Stimulated activated CD4-positive, alpha-beta T cell treated with anti-CD3 and anti-CD28 coated beads, Interleukin-15, amount 100 ng/mL, for 1 hour (primary cell): ENCODE measurements around the gene AKR1D1.

ENCODE experiments used
- DNase-seq, 2 donors: peaks; one replicate each; pipeline ENCODE4 v3.0.0-alpha.2; 2020; ENCODE audit warnings: low read depth in 1 of 2, low spot score in 1 of 2

Gene AKR1D1

DNA sequence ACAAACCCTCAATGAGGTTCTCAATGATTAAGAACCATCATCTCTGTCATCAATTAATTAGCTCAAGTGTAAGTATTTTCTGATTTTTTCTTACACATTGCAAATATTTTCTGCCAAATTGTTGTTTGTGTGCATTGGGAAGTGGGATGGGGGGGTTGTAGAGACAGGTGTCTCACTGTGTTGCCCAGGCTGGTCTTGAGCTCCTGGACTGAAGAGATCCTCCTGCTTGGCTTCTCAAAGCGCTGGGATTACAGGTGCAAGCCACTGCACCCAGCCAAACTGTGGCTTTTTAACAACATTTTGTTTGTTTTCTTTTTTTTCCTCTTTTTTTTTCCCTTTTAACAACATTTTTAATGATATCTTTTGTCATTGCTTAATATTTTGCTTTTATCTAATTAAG is 87.5 kb downstream of the AKR1D1 start:
- no peak for DNase-seq

DNA sequence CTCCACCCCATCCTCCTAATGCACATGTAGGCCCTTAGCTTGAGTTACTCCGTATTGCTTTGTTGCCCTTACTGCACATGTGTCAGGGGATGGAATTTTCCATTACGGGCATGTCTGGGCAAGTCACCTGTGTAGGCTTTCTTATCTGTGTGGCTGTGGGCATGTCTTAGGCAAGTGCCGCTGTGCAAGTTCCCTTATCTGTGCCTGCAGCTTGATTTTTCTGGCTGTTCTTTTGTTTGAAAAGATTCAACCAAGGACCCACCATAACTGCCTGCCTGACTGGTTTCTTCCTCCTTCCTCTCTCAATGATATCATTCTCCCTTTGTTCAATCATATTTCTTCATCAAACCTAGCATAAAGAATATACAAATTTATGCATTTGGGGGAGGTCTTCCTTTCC is 88.5 kb downstream of the AKR1D1 start:
- DNase-seq = no peak

DNA sequence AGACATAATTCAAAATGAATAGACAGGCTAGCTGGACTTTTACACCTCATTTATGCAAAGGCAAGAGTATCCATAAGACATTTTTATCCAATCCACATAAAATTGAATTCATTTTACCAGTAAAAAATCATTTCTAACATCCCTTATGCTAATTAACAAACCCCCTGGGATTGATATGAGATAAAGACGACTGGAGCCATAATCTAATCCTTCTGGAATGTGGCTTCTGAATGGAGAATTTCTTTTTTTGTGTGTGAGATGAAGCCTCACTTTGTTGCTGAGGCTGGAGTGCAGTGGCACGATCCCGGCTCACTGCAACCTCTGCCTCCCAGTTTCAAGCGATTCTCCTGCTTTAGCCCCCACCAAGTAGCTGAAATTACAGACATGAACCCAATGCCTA is 90.4 kb downstream of the AKR1D1 start:
- DNase-seq = no peak

DNA sequence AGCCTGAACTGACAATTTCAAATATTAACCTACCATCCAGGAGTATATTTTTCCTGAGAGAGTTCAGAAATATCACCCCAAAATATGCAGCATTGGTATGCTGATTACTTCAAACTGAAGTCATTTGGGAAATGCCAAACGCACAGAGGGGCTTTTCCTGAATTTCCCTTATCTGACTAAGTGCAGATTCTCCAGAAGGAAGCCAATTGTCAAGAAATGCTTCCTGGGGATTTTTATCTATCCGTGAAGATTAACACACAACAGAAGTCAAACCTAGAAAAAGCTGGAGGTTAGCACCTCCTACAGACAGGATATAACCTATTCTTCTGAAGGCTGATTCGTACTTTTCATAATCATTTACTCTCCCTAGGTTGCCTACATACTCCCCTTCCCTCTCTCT is 91.0 kb downstream of the AKR1D1 start:
- no peak for DNase-seq

DNA sequence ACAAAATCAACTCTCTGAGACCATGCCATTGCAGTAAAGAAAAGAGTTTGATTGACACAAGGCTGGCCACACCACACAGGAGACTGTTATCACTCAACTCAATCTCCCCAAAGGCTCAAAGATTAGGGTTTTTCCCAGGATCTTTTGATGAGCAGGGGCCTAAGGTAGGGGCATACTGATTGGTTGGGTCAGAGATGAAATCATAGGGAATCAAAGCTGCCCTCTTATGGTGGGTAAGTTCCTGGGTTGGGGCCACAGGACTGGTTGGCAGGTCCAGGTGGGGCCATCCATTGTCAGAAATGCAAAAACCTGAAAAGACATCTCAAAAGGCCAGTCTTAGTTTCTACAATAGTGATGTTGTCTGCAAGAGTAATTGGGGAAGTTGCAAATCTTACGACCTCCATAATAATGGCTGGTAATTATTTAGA is 91.6 kb downstream of the AKR1D1 start:
- DNase-seq = no peak
